Breast epithelium (tissue), 4 donors: ENCODE measurements around the gene PKN3. TPM values are rescaled to one million over a fixed set of nuclear protein-coding genes. Genes with fewer than 3 reads are reported as not detected.

ENCODE experiments used
- DNase-seq, 2 donors: peaks; one replicate each; pipeline ENCODE4 v3.0.0-alpha.2; 2019; ENCODE audit warnings: low spot score in 2 of 2
- H3K27ac ChIP-seq, 2 donors: fragments of 200-600 bp; sonication (generic) in 1 of 2; one replicate each; pipeline ENCODE4 v1.5.1; 2016 to 2019; ENCODE audit warnings: mild to moderate bottlenecking in 1 of 2
- H3K27me3 ChIP-seq, 2 donors: fragments of 200-600 bp; sonication (generic) in 1 of 2; one replicate each; pipeline versions ENCODE4 v1.5.1 to v1.6.0; 2017 to 2019; ENCODE audit warnings: control low read depth in 1 of 2, mild to moderate bottlenecking in 1 of 2
- H3K36me3 ChIP-seq: fragments of 200-600 bp; one replicate; pipeline ENCODE4 v1.5.1; 2019
- H3K4me1 ChIP-seq, 2 donors: fragments of 200-600 bp; sonication (generic); one replicate each; pipeline ENCODE4 v1.5.1; 2016 to 2019; ENCODE audit warnings: control low read depth in 1 of 2
- H3K4me3 ChIP-seq, 3 donors: fragments of 200-600 bp; sonication (generic); 1 replicate in 2 of 3; 2 replicates in 1 of 3; pipeline ENCODE4 v1.5.1; 2016 to 2019; ENCODE audit warnings: mild to moderate bottlenecking in 3 of 3, moderate library complexity in 2 of 3
- H3K9me3 ChIP-seq, 2 donors: fragments of 200-600 bp; sonication (generic) in 1 of 2; one replicate each; pipeline ENCODE4 v1.5.1; 2016 to 2019; ENCODE audit warnings: control low read depth in 1 of 2
- CTCF ChIP-seq, 3 donors: fragments of 450-650 bp; IDR thresholded peaks; one replicate each; pipeline ENCODE4 v1.5.1; 2016 to 2017; ENCODE audit warnings: antibody characterized with exemption in 3 of 3, mild to moderate bottlenecking in 3 of 3, moderate library complexity in 3 of 3
- POLR2A ChIP-seq: fragments of 450-650 bp; IDR thresholded peaks from one replicate; pipeline ENCODE4 v1.6.1; 2016; ENCODE audit warnings: antibody characterized with exemption, mild to moderate bottlenecking, moderate library complexity
- POLR2AphosphoS5 ChIP-seq, 3 donors: sonication (generic); formaldehyde crosslinking; IDR thresholded peaks; one replicate each; pipeline ENCODE4 v1.6.1; 2017; ENCODE audit warnings: antibody characterized with exemption in 3 of 3
- intact Hi-C: fragments of 100-400 bp; cut with DNase I; formaldehyde crosslinking; loops from one replicate; pipeline ENCODE4 v1.15.1; 2023; ENCODE audit warnings: low total_unique reads
- total RNA-seq, 3 donors: library from RNA; depleted of rRNA; stranded (reverse); fragments of >200 nt; gene quantifications; one replicate each; pipeline ENCODE4 v1.1.0, GENCODE V29; 2016

The PKN3 gene
- total RNA-seq, 3 donors from 2014 or later, result 2.6 to 8.5 (median 7.0) TPM

GRCh38 chr9:128722380-128723351 is 20.4 kb downstream of the PKN3 start:
- Histone ChIP-seq H3K27me3 (no peaks in the 10 kb centered on the region), H3K27ac (peak overlapping the region; percentile 73 to 88), H3K36me3 (no peaks in the 10 kb centered on the region), H3K9me3 (no peaks in the 10 kb centered on the region), H3K4me1 (peaks cover 0 to 9% of the 10 kb centered on the region in 2 donors), H3K4me3 (peak overlapping the region in 1 of 3 donors; percentile 79)
- intact Hi-C loops, result no loop called here
- TF ChIP-seq POLR2AphosphoS5 (IDR thresholded peaks at IDR 0.05) (no peak), POLR2A (no peak), CTCF (IDR thresholded peaks at IDR 0.05) (no peak)
- no peak for DNase-seq

- no peaks in the 10 kb centered on the region for H3K9me3 ChIP-seq
- TF ChIP-seq POLR2AphosphoS5 (IDR thresholded peaks at IDR 0.05) (no peak), POLR2A (no peak), CTCF (IDR thresholded peaks at IDR 0.05) (no peak)
- H3K4me1 ChIP-seq, result peaks cover 0 to 9% of the 10 kb centered on the region in 2 donors
- H3K27ac ChIP-seq, result peak overlapping the region; percentile 73 to 88
- DNase-seq, result no peak
- no peaks in the 10 kb centered on the region for H3K27me3 ChIP-seq
- H3K36me3 ChIP-seq, result no peaks in the 10 kb centered on the region
- intact Hi-C loops, result no loop called here
- H3K4me3 ChIP-seq, result peak overlapping the region; percentile 56 to 79 (median 74)
These were observed 21.1 kb downstream of the PKN3 start for GRCh38 chr9:128723352-128723865.

- TF ChIP-seq POLR2A (peak; percentile 29), POLR2AphosphoS5 (IDR thresholded peaks at IDR 0.05) (peak in 2 of 3 donors; percentile 62 to 65), CTCF (IDR thresholded peaks at IDR 0.05) (no peak)
- Histone ChIP-seq H3K27me3 (no peaks in the 10 kb centered on the region), H3K27ac (peak within 1 kb of the TSS; percentile 73 to 88), H3K4me3 (peak within 1 kb of the TSS; percentile 56 to 79 (median 74)), H3K36me3 (no peaks in the 10 kb centered on the region), H3K4me1 (peaks cover 0 to 9% of the 10 kb centered on the region in 2 donors), H3K9me3 (no peaks in the 10 kb centered on the region)
- intact Hi-C loops, result no loop called here
- DNase-seq, result peak; percentile 98
These were observed 21.8 kb downstream of the PKN3 start, which contains the start of gene ZDHHC12 for GRCh38 chr9:128723866-128724743. Gene ZDHHC12 (minus strand): TSS chr9:128724127. CDS start chr9:128724093, 34 bp downstream.

GRCh38 chr9:128724744-128725211 is 22.5 kb downstream of the PKN3 start:
- Histone ChIP-seq H3K36me3 (no peaks in the 10 kb centered on the region), H3K27me3 (no peaks in the 10 kb centered on the region), H3K9me3 (no peaks in the 10 kb centered on the region), H3K4me3 (peak overlapping the region; percentile 56 to 79 (median 74)), H3K4me1 (peaks cover 0 to 9% of the 10 kb centered on the region in 2 donors), H3K27ac (peak overlapping the region; percentile 73 to 88)
- peak in 1 of 2 donors; percentile 51 for DNase-seq
- TF ChIP-seq CTCF (IDR thresholded peaks at IDR 0.05), result no peak
- TF ChIP-seq POLR2A, result no peak
- TF ChIP-seq POLR2AphosphoS5 (IDR thresholded peaks at IDR 0.05), result no peak
- intact Hi-C loops, result no loop called here
